Neuronal stem cell (in vitro differentiated cells): ENCODE data around the gene CTH.

Source experiments
- DNase-seq: peaks from one replicate; pipeline ENCODE4 v3.0.0-alpha.2; 2013; ENCODE audit warnings: low spot score
- H2AFZ ChIP-seq: one replicate; pipeline ENCODE4 v1.6.1; 2013; ENCODE audit warnings: mild to moderate bottlenecking, low read length, inconsistent platforms
- H2AK5ac ChIP-seq: 2 replicates; pipeline ENCODE4 v1.6.1; 2013; ENCODE audit warnings: low read depth, mild to moderate bottlenecking, inconsistent platforms, low read length, moderate library complexity, mixed read lengths
- H2BK120ac ChIP-seq: 2 replicates; pipeline ENCODE4 v1.6.1; 2013; ENCODE audit warnings: low read depth, mild to moderate bottlenecking, inconsistent platforms, low read length, moderate library complexity, mixed read lengths
- H2BK12ac ChIP-seq: one replicate; pipeline ENCODE4 v1.6.1; 2013; ENCODE audit warnings: low read length, inconsistent platforms
- H2BK15ac ChIP-seq: 2 replicates; pipeline ENCODE4 v1.6.1; 2013; ENCODE audit warnings: mild to moderate bottlenecking, low read length, inconsistent platforms, mixed read lengths
- H2BK5ac ChIP-seq: one replicate; pipeline ENCODE4 v1.6.1; 2013; ENCODE audit warnings: inconsistent platforms, mild to moderate bottlenecking, low read length, moderate library complexity
- H3K14ac ChIP-seq: one replicate; pipeline ENCODE4 v1.6.1; 2013; ENCODE audit warnings: low read length, inconsistent platforms
- H3K18ac ChIP-seq: 2 replicates; pipeline ENCODE4 v1.6.1; 2013; ENCODE audit warnings: low read length, inconsistent platforms
- H3K23ac ChIP-seq: 2 replicates; pipeline ENCODE4 v1.6.1; 2013; ENCODE audit warnings: low read depth, mild to moderate bottlenecking, mixed read lengths, low read length, inconsistent platforms; ENCODE audit not compliant: poor library complexity
- H3K27ac ChIP-seq: replicated peaks from 3 replicates; pipeline ENCODE4 v1.5.1; 2013; ENCODE audit warnings: low read length, inconsistent platforms
- H3K27me3 ChIP-seq, 3 experiments: 2 replicates each; pipeline ENCODE4 v1.6.1; 2013; ENCODE audit warnings: low read length in 3 of 3, mild to moderate bottlenecking in 2 of 3, inconsistent platforms in 1 of 3, low read depth in 1 of 3, mixed read lengths in 1 of 3, moderate library complexity in 1 of 3; ENCODE audit not compliant: control insufficient read depth in 3 of 3, insufficient read depth in 3 of 3
- H3K36me3 ChIP-seq, 2 donors: replicated peaks in 1 of 2; 2 replicates each; pipeline ENCODE4 v1.6.1; 2013; ENCODE audit warnings: low read length in 2 of 2; ENCODE audit not compliant: control insufficient read depth in 2 of 2, insufficient read depth in 2 of 2
- H3K4ac ChIP-seq: 2 replicates; pipeline ENCODE4 v1.6.1; 2013; ENCODE audit warnings: inconsistent platforms, mild to moderate bottlenecking, low read length, moderate library complexity
- H3K4me1 ChIP-seq, 2 donors: 1 replicate in 1 of 2; 2 replicates in 1 of 2; pipeline ENCODE4 v1.6.1; 2013; ENCODE audit warnings: low read length in 2 of 2, low read depth in 1 of 2; ENCODE audit not compliant: control insufficient read depth in 2 of 2, insufficient read depth in 1 of 2
- H3K4me2 ChIP-seq: one replicate; pipeline ENCODE4 v1.6.1; 2013; ENCODE audit warnings: mild to moderate bottlenecking, low read length, inconsistent platforms; ENCODE audit not compliant: insufficient read depth, poor library complexity, severe bottlenecking
- H3K4me3 ChIP-seq, 2 donors: 2 replicates each; pipeline ENCODE4 v1.5.1; 2013; ENCODE audit warnings: low read length in 2 of 2, mild to moderate bottlenecking in 2 of 2, inconsistent platforms in 1 of 2, moderate library complexity in 1 of 2
- H3K79me1 ChIP-seq: one replicate; pipeline ENCODE4 v1.6.1; 2013; ENCODE audit warnings: low read depth, mild to moderate bottlenecking, inconsistent platforms, low read length, moderate library complexity
- H3K9ac ChIP-seq: one replicate; pipeline ENCODE4 v1.6.1; 2013; ENCODE audit warnings: mild to moderate bottlenecking, low read depth, low read length, inconsistent platforms; ENCODE audit not compliant: poor library complexity
- H3K9me3 ChIP-seq, 2 donors: replicated peaks in 1 of 2; 2 replicates each; pipeline versions ENCODE3 to v1.6.1; 2013; ENCODE audit warnings: low read length in 2 of 2, mild to moderate bottlenecking in 2 of 2, inconsistent platforms in 1 of 2, low read depth in 1 of 2, mixed read lengths in 1 of 2, moderate library complexity in 1 of 2; ENCODE audit not compliant: control insufficient read depth in 2 of 2, insufficient read depth in 1 of 2
- H4K8ac ChIP-seq: one replicate; pipeline ENCODE4 v1.6.1; 2013; ENCODE audit warnings: low read depth, mild to moderate bottlenecking, inconsistent platforms, low read length, moderate library complexity
- H4K91ac ChIP-seq: one replicate; pipeline ENCODE4 v1.6.1; 2013; ENCODE audit warnings: low read length, low read depth, mild to moderate bottlenecking, inconsistent platforms; ENCODE audit not compliant: poor library complexity
- WGBS, 2 donors: extraction: QIAGEN DNeasy Blood & Tissue Kit; methylation state at CpG; one replicate each; pipeline ENCODE4 v1.1.7; 2013; ENCODE audit warnings: missing lambda C conversion rate in 2 of 2, mixed read lengths in 1 of 2; ENCODE audit not compliant: insufficient read length in 2 of 2, insufficient replicate concordance in 1 of 2; ENCODE audit errors: extremely low coverage in 2 of 2; 5-methylcytosine and 5-hydroxymethylcytosine counted together

Gene CTH

GRCh38 chr1:70431317-70431716 lies 20.2 kb downstream of the CTH start:
- no CpG with 5 or more reads among the region's 2 CpGs for WGBS, 2 donors
- H3K27ac ChIP-seq = no peak overlapping the region
- H2BK12ac ChIP-seq = no peak overlapping the region
- H2AK5ac ChIP-seq = no peak overlapping the region
- H3K27me3 ChIP-seq = no peaks in the 10 kb centered on the region
- H3K4me3 ChIP-seq = no peak overlapping the region
- no peaks in the 10 kb centered on the region for H3K4me1 ChIP-seq
- no peaks in the 10 kb centered on the region for H3K79me1 ChIP-seq
- no peak overlapping the region for H3K18ac ChIP-seq
- H3K4me2 ChIP-seq = no peak overlapping the region
- DNase-seq = no peak
- H3K9ac ChIP-seq = no peak overlapping the region
- no peak overlapping the region for H4K91ac ChIP-seq
- H2BK120ac ChIP-seq = no peak overlapping the region
- no peaks in the 10 kb centered on the region for H3K9me3 ChIP-seq
- H3K36me3 ChIP-seq = peaks cover 7 to 70% of the 10 kb centered on the region in 2 donors
- no peak overlapping the region for H2BK15ac ChIP-seq
- no peak overlapping the region for H4K8ac ChIP-seq
- no peak overlapping the region for H2AFZ ChIP-seq
- H2BK5ac ChIP-seq = no peak overlapping the region
- H3K23ac ChIP-seq = no peak overlapping the region
- H3K4ac ChIP-seq = no peak overlapping the region
- no peak overlapping the region for H3K14ac ChIP-seq

GRCh38 chr1:70431874-70432273 lies 20.8 kb downstream of the CTH start:
- Histone ChIP-seq H2BK120ac (no peak overlapping the region), H2BK12ac (no peak overlapping the region), H4K91ac (no peak overlapping the region), H3K36me3 (peaks cover 6 to 67% of the 10 kb centered on the region in 2 donors), H2AK5ac (no peak overlapping the region), H2BK5ac (no peak overlapping the region), H2AFZ (no peak overlapping the region), H3K23ac (no peak overlapping the region), H3K27ac (no peak overlapping the region), H3K4me1 (no peaks in the 10 kb centered on the region), H4K8ac (no peak overlapping the region), H3K4ac (no peak overlapping the region), H3K9ac (no peak overlapping the region), H2BK15ac (no peak overlapping the region), H3K14ac (no peak overlapping the region), H3K4me3 (no peak overlapping the region), H3K79me1 (no peaks in the 10 kb centered on the region), H3K9me3 (no peaks in the 10 kb centered on the region), H3K27me3 (no peaks in the 10 kb centered on the region), H3K4me2 (no peak overlapping the region), H3K18ac (no peak overlapping the region)
- WGBS, 2 donors = no CpG with 5 or more reads among the region's 3 CpGs
- no peak for DNase-seq

- Histone ChIP-seq H3K4me1 (no peaks in the 10 kb centered on the region), H2AK5ac (no peak overlapping the region), H3K79me1 (no peaks in the 10 kb centered on the region), H2AFZ (no peak overlapping the region), H3K4me3 (no peak overlapping the region), H3K9ac (no peak overlapping the region), H3K18ac (no peak overlapping the region), H2BK5ac (no peak overlapping the region), H3K14ac (no peak overlapping the region), H3K23ac (no peak overlapping the region), H2BK120ac (no peak overlapping the region), H3K27ac (no peak overlapping the region), H4K8ac (no peak overlapping the region), H2BK12ac (no peak overlapping the region), H3K4ac (no peak overlapping the region), H3K4me2 (no peak overlapping the region), H3K9me3 (no peaks in the 10 kb centered on the region), H3K36me3 (peaks cover 7 to 74% of the 10 kb centered on the region in 2 donors), H3K27me3 (no peaks in the 10 kb centered on the region), H2BK15ac (no peak overlapping the region), H4K91ac (no peak overlapping the region)
- WGBS, 2 donors = no CpG with 5 or more reads among the region's 1 CpG
- no peak for DNase-seq
Measured at GRCh38 chr1:70434253-70434859, 23.3 kb downstream of the CTH start.

- Histone ChIP-seq H3K4ac (no peak overlapping the region), H3K36me3 (peaks cover 7 to 62% of the 10 kb centered on the region in 2 donors), H2BK15ac (no peak overlapping the region), H3K79me1 (no peaks in the 10 kb centered on the region), H3K9ac (no peak overlapping the region), H2AK5ac (no peak overlapping the region), H3K23ac (no peak overlapping the region), H4K91ac (no peak overlapping the region), H3K4me1 (peaks cover 0 to 4% of the 10 kb centered on the region in 2 donors), H3K27me3 (no peaks in the 10 kb centered on the region), H4K8ac (no peak overlapping the region), H3K4me2 (no peak overlapping the region), H2AFZ (no peak overlapping the region), H3K4me3 (no peak overlapping the region), H3K27ac (no peak overlapping the region), H2BK5ac (no peak overlapping the region), H3K9me3 (no peaks in the 10 kb centered on the region), H3K18ac (no peak overlapping the region), H3K14ac (no peak overlapping the region), H2BK12ac (no peak overlapping the region), H2BK120ac (no peak overlapping the region)
- WGBS, 2 donors = no CpG with 5 or more reads among the region's 6 CpGs
- no peak for DNase-seq
Measured at GRCh38 chr1:70436622-70437251, 25.7 kb downstream of the CTH start.
